ENCODE measurements around the gene GSC2. TPM values are rescaled to one million over a fixed set of nuclear protein-coding genes. Genes with fewer than 3 reads are reported as not detected.

Gene GSC2
- polyA plus RNA-seq, 3 donors, result not detected

GRCh38 chr22:19125474-19126308, 24.4 kb downstream of the GSC2 start:
- DNase-seq, result no peak
- intact Hi-C loops (cut with micrococcal nuclease), result no loop called here
- Histone ChIP-seq H3K9ac (ENCODE audit: insufficient read depth, low read length, poor library complexity, severe bottlenecking) (no peak overlapping the region), H2AFZ (ENCODE audit: insufficient read depth, low read depth, low read length, poor library complexity, severe bottlenecking) (no peak overlapping the region), H3K4me3 (replicated peaks in 1 of 3; ENCODE audit: low read depth in 2 of 3, low read length in 3 of 3) (no peak overlapping the region), H4K20me1 (ENCODE audit: insufficient read depth, low read length) (peaks cover 8% of the 10 kb centered on the region), H3K4me2 (replicated peaks; ENCODE audit: extremely low read depth, low read length, poor library complexity, severe bottlenecking) (no peak overlapping the region), H3K27ac (ENCODE audit: low read depth in 1 of 2, low read length in 2 of 2) (no peak overlapping the region), H3K4me1 (ENCODE audit: control insufficient read depth in 1 of 2, insufficient read depth in 2 of 2, low read length in 2 of 2) (peaks cover 14 to 16% of the 10 kb centered on the region in 2 donors), H3K36me3 (replicated peaks in 1 of 2; ENCODE audit: control insufficient read depth in 1 of 2, insufficient read depth in 2 of 2, low read length in 2 of 2) (peaks cover 0 to under 1% of the 10 kb centered on the region in 2 donors), H3K79me2 (ENCODE audit: insufficient read depth, low read length) (peaks cover 15% of the 10 kb centered on the region), H3K9me3 (replicated peaks in 1 of 2; ENCODE audit: control insufficient read depth in 1 of 2, insufficient read depth in 1 of 2, low read length in 2 of 2) (no peaks in the 10 kb centered on the region), H3K27me3 (ENCODE audit: control insufficient read depth in 2 of 2, insufficient read depth in 2 of 2, low read length in 2 of 2) (no peaks in the 10 kb centered on the region)
- peaks cover 0 to 2% of the 10 kb centered on the region in 2 donors for H3K36me3 Mint-ChIP-seq
- TF ChIP-seq CTCF (IDR thresholded peaks at IDR 0.05), result no peak
- peaks cover 0 to 3% (median 0%) of the 10 kb centered on the region in 7 donors for H3K9me3 Mint-ChIP-seq
- peaks cover 17% of the 10 kb centered on the region for H3K4me1 Mint-ChIP-seq
- peaks cover 1 to 7% (median 7%) of the 10 kb centered on the region in 3 donors for H3K27me3 Mint-ChIP-seq (ENCODE audit: low read depth in 3 of 3)
- H3K27ac Mint-ChIP-seq, result no peak overlapping the region
- no peak overlapping the region for H3K4me3 Mint-ChIP-seq
- 84% methylated on average over 16 of the region's 21 CpGs for WGBS (ENCODE audit: insufficient coverage)

GRCh38 chr22:19125011-19125410, 25.1 kb downstream of the GSC2 start:
- Mint-ChIP-seq H3K4me1 (peaks cover 23% of the 10 kb centered on the region), H3K27ac (no peak overlapping the region), H3K27me3 (ENCODE audit: low read depth in 3 of 3) (peaks cover 1 to 9% (median 7%) of the 10 kb centered on the region in 3 donors), H3K9me3 (peaks cover 0 to 3% (median 0%) of the 10 kb centered on the region in 7 donors), H3K36me3 (peaks cover 0 to 8% of the 10 kb centered on the region in 2 donors), H3K4me3 (no peak overlapping the region)
- H3K9ac ChIP-seq (ENCODE audit: insufficient read depth, low read length, poor library complexity, severe bottlenecking), result no peak overlapping the region
- H3K79me2 ChIP-seq (ENCODE audit: insufficient read depth, low read length), result peaks cover 22% of the 10 kb centered on the region
- no peaks in the 10 kb centered on the region for H3K36me3 ChIP-seq (replicated peaks in 1 of 2; ENCODE audit: control insufficient read depth in 1 of 2, insufficient read depth in 2 of 2, low read length in 2 of 2)
- H2AFZ ChIP-seq (ENCODE audit: insufficient read depth, low read depth, low read length, poor library complexity, severe bottlenecking), result no peak overlapping the region
- 97% methylated on average over 10 of the region's 11 CpGs for WGBS (ENCODE audit: insufficient coverage)
- intact Hi-C loops (cut with micrococcal nuclease), result no loop called here
- no peaks in the 10 kb centered on the region for H3K9me3 ChIP-seq (replicated peaks in 1 of 2; ENCODE audit: control insufficient read depth in 1 of 2, insufficient read depth in 1 of 2, low read length in 2 of 2)
- H3K27me3 ChIP-seq (ENCODE audit: control insufficient read depth in 2 of 2, insufficient read depth in 2 of 2, low read length in 2 of 2), result no peaks in the 10 kb centered on the region
- no peak for TF ChIP-seq CTCF (IDR thresholded peaks at IDR 0.05)
- peaks cover 21 to 23% of the 10 kb centered on the region in 2 donors for H3K4me1 ChIP-seq (ENCODE audit: control insufficient read depth in 1 of 2, insufficient read depth in 2 of 2, low read length in 2 of 2)
- H4K20me1 ChIP-seq (ENCODE audit: insufficient read depth, low read length), result peaks cover 15% of the 10 kb centered on the region
- no peak overlapping the region for H3K4me2 ChIP-seq (replicated peaks; ENCODE audit: extremely low read depth, low read length, poor library complexity, severe bottlenecking)
- no peak overlapping the region for H3K4me3 ChIP-seq (replicated peaks in 1 of 3; ENCODE audit: low read depth in 2 of 3, low read length in 3 of 3)
- no peak overlapping the region for H3K27ac ChIP-seq (ENCODE audit: low read depth in 1 of 2, low read length in 2 of 2)
- DNase-seq, result no peak
